Astrocyte (in vitro differentiated cells and primary cell): ENCODE results near the gene ANAPC7. TPM values are rescaled to one million over a fixed set of nuclear protein-coding genes. Genes with fewer than 3 reads are reported as not detected.

Experiments
- DNase-seq: peaks from one replicate; pipeline ENCODE4 v3.0.0-alpha.2; 2010; ENCODE audit warnings: low read depth
- FAIRE-seq: peaks from 2 replicates; lab custom pipeline; 2011; peaks lifted over from hg19 to GRCh38; lab: Jason Lieb, UNC
- H2AFZ ChIP-seq: 2 replicates; pipeline ENCODE4 v1.6.0; 2012; ENCODE audit warnings: low read depth, low read length, inconsistent platforms
- H3K27ac ChIP-seq: 2 replicates; pipeline ENCODE4 v1.5.1; 2011; ENCODE audit warnings: low read depth, low read length, inconsistent platforms
- H3K27me3 ChIP-seq: 2 replicates; pipeline ENCODE4 v1.6.0; 2011; ENCODE audit warnings: low read length, inconsistent platforms; ENCODE audit not compliant: insufficient read depth
- H3K36me3 ChIP-seq: 2 replicates; pipeline ENCODE4 v1.5.1; 2011; ENCODE audit warnings: low read length, inconsistent platforms; ENCODE audit not compliant: insufficient read depth
- H3K4me1 ChIP-seq: 2 replicates; pipeline ENCODE4 v1.5.1; 2011; ENCODE audit warnings: low read length, inconsistent platforms; ENCODE audit not compliant: insufficient read depth
- H3K4me2 ChIP-seq: 2 replicates; pipeline ENCODE4 v1.6.0; 2012; ENCODE audit warnings: low read length, inconsistent platforms
- H3K4me3 ChIP-seq: 2 replicates; pipeline ENCODE4 v1.5.1; 2011; ENCODE audit warnings: low read depth, mild to moderate bottlenecking, low read length, inconsistent platforms; ENCODE audit not compliant: insufficient read depth
- H3K79me2 ChIP-seq: 2 replicates; pipeline ENCODE4 v1.6.0; 2012; ENCODE audit warnings: mild to moderate bottlenecking, low read length, inconsistent platforms; ENCODE audit not compliant: insufficient read depth
- H3K9ac ChIP-seq: 2 replicates; pipeline ENCODE4 v1.6.0; 2012; ENCODE audit warnings: mild to moderate bottlenecking, low read length, inconsistent platforms
- H3K9me3 ChIP-seq: 2 replicates; pipeline ENCODE4 v1.5.1; 2012; ENCODE audit warnings: low read depth, mild to moderate bottlenecking, low read length, inconsistent platforms; ENCODE audit not compliant: insufficient read depth
- H4K20me1 ChIP-seq: 2 replicates; pipeline ENCODE4 v1.6.0; 2012; ENCODE audit warnings: low read length, inconsistent platforms; ENCODE audit not compliant: insufficient read depth
- H3K27ac Mint-ChIP-seq: one replicate; pipeline ENCODE4 v1.8.0; 2021; ENCODE audit warnings: mild to moderate bottlenecking, mixed read lengths; ENCODE audit not compliant: unreplicated experiment
- H3K27me3 Mint-ChIP-seq: one replicate; pipeline ENCODE4 v1.8.0; 2021; ENCODE audit warnings: low read depth, mixed read lengths; ENCODE audit not compliant: unreplicated experiment
- H3K36me3 Mint-ChIP-seq: one replicate; pipeline ENCODE4 v1.8.0; 2021; ENCODE audit warnings: low read depth, mixed read lengths; ENCODE audit not compliant: unreplicated experiment
- H3K4me1 Mint-ChIP-seq: one replicate; pipeline ENCODE4 v1.8.0; 2021; ENCODE audit warnings: low read depth, mixed read lengths; ENCODE audit not compliant: unreplicated experiment
- H3K4me3 Mint-ChIP-seq: one replicate; pipeline ENCODE4 v1.8.0; 2021; ENCODE audit warnings: mild to moderate bottlenecking, moderate library complexity, mixed read lengths; ENCODE audit not compliant: unreplicated experiment
- H3K9me3 Mint-ChIP-seq: one replicate; pipeline ENCODE4 v1.8.0; 2021; ENCODE audit warnings: mild to moderate bottlenecking, mixed read lengths; ENCODE audit not compliant: unreplicated experiment
- EZH2 ChIP-seq: IDR thresholded peaks from 2 replicates; pipeline ENCODE4 v1.6.1; 2012; ENCODE audit warnings: mild to moderate bottlenecking, low read length, inconsistent platforms; ENCODE audit not compliant: insufficient read depth
- total RNA-seq: library from RNA; stranded (reverse); gene quantifications from 2 replicates; pipeline ENCODE4 v1.2.1, GENCODE V29; 2021
- TF ChIP-seq, protein P1 (sequence below): IDR thresholded peaks from 2 replicates; pipeline ENCODE4 v1.5.1; 2011; ENCODE audit warnings: low read depth, mild to moderate bottlenecking, inconsistent platforms, low read length, moderate library complexity; ENCODE audit not compliant: insufficient read depth

Gene ANAPC7
- total RNA-seq, 1 donor from 2014 or later, result 50.7 TPM

DNA sequence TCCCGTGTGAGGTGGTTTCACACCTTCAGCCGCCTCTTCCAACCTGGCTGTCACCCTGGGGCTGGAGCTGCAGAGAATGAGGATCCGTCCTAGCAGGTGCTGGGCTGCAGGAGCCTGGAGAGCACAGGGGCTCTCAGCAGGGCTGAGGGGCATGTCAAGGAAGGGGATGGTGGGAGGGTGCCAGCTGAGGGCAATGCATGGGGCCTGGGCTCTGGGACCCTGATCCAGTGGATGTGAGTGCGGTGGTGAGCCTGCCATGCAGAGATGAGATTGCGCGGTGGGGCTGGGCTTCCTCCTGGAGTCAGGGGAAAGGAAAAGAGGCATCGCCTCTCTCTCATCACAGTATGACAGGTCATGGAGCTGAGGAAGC lies 31.5 kb downstream of the ANAPC7 start:
- DNase-seq (no peak), FAIRE-seq (no peak)
- Histone ChIP-seq H3K9ac (no peak overlapping the region), H4K20me1 (peaks cover 13% of the 10 kb centered on the region), H3K4me3 (no peak overlapping the region), H3K36me3 (peaks cover 37% of the 10 kb centered on the region), H2AFZ (no peak overlapping the region), H3K4me1 (no peaks in the 10 kb centered on the region), H3K27ac (no peak overlapping the region), H3K4me2 (no peak overlapping the region), H3K79me2 (peaks cover 3% of the 10 kb centered on the region), H3K9me3 (no peaks in the 10 kb centered on the region), H3K27me3 (no peaks in the 10 kb centered on the region)
- H3K4me3 Mint-ChIP-seq, result no peak overlapping the region
- peaks cover 15% of the 10 kb centered on the region for H3K36me3 Mint-ChIP-seq
- TF ChIP-seq EZH2, result no peak
- TF ChIP-seq, protein P1, sequence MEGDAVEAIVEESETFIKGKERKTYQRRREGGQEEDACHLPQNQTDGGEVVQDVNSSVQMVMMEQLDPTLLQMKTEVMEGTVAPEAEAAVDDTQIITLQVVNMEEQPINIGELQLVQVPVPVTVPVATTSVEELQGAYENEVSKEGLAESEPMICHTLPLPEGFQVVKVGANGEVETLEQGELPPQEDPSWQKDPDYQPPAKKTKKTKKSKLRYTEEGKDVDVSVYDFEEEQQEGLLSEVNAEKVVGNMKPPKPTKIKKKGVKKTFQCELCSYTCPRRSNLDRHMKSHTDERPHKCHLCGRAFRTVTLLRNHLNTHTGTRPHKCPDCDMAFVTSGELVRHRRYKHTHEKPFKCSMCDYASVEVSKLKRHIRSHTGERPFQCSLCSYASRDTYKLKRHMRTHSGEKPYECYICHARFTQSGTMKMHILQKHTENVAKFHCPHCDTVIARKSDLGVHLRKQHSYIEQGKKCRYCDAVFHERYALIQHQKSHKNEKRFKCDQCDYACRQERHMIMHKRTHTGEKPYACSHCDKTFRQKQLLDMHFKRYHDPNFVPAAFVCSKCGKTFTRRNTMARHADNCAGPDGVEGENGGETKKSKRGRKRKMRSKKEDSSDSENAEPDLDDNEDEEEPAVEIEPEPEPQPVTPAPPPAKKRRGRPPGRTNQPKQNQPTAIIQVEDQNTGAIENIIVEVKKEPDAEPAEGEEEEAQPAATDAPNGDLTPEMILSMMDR, result no peak
- no peaks in the 10 kb centered on the region for H3K9me3 Mint-ChIP-seq
- H3K27ac Mint-ChIP-seq, result no peak overlapping the region
- H3K27me3 Mint-ChIP-seq, result no peaks in the 10 kb centered on the region
- no peaks in the 10 kb centered on the region for H3K4me1 Mint-ChIP-seq

DNA sequence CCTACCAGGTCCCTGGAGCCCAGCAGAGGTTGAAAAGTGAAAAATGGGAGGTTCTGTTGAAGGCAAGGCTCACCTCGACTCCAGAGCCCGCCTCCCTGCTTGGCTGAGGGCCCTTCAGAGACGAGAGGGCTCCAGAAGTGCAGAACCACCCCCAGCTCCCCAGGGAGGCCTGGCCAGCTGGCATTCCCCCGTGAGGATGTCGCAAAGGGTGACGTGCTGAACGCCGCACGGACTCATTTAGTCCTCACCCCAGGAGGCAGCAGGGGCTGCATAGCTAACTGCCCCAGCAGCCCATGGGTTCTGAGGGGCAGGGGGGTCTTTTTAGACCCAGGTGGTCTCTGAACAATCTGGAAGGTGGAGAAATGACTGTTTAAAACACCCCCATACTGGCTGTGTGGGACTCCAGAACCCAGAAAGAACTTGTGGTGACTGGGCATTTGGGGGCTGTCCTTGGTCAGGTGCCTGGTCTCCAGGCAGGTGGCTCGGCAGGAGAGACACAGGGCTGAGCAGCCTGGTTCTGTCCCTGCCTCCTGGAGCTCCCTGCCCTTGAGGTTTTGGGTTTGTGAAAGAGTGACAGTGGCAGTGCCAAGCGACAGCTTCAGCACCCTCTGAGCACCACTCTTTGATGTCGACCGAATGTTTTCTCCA lies 32.0 kb downstream of the ANAPC7 start:
- no peaks in the 10 kb centered on the region for H3K4me1 ChIP-seq
- no peak for TF ChIP-seq EZH2
- TF ChIP-seq, protein P1, result no peak
- peaks cover 3% of the 10 kb centered on the region for H3K79me2 ChIP-seq
- Mint-ChIP-seq H3K9me3 (no peaks in the 10 kb centered on the region), H3K27ac (no peak overlapping the region), H3K4me1 (peaks cover 2% of the 10 kb centered on the region), H3K4me3 (no peak overlapping the region), H3K27me3 (no peaks in the 10 kb centered on the region), H3K36me3 (peaks cover 15% of the 10 kb centered on the region)
- no peaks in the 10 kb centered on the region for H3K27me3 ChIP-seq
- H2AFZ ChIP-seq, result no peak overlapping the region
- DNase-seq, result no peak
- H3K27ac ChIP-seq, result no peak overlapping the region
- H3K4me3 ChIP-seq, result no peak overlapping the region
- no peaks in the 10 kb centered on the region for H3K9me3 ChIP-seq
- H3K9ac ChIP-seq, result no peak overlapping the region
- H3K36me3 ChIP-seq, result peaks cover 36% of the 10 kb centered on the region
- FAIRE-seq, result no peak
- peaks cover 13% of the 10 kb centered on the region for H4K20me1 ChIP-seq
- H3K4me2 ChIP-seq, result no peak overlapping the region

DNA sequence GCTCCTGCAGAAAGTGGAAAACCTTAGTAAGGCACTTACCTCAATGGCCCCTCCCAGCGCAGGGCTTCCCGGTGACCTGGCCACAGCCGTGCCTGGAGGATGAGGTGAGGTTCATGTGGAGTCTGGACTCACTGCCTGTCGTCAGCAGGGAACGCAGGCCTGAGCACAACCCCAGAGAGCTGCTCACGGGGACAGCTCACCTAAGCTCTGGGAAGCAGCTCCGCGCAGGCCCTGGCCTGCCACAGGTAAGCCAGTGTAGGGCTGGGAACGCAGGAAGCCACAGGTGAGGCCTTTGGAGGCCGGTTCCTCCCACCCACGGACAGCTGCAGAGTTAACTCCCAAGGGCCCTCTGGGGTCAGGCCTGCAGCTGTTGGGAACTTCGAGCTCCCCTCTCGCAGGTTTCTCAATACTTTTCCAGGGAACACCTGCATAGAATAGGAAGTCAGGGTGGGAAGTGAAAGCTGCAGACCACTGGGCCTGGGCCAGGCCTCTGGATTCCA lies 32.7 kb downstream of the ANAPC7 start:
- H3K27me3 Mint-ChIP-seq, result no peaks in the 10 kb centered on the region
- Histone ChIP-seq H3K9me3 (no peaks in the 10 kb centered on the region), H3K27ac (no peak overlapping the region), H3K27me3 (no peaks in the 10 kb centered on the region), H3K36me3 (peaks cover 32% of the 10 kb centered on the region), H4K20me1 (peaks cover 13% of the 10 kb centered on the region), H3K9ac (no peak overlapping the region), H3K4me2 (no peak overlapping the region), H2AFZ (no peak overlapping the region), H3K4me3 (no peak overlapping the region), H3K79me2 (peaks cover 3% of the 10 kb centered on the region), H3K4me1 (no peaks in the 10 kb centered on the region)
- no peaks in the 10 kb centered on the region for H3K9me3 Mint-ChIP-seq
- peaks cover 2% of the 10 kb centered on the region for H3K4me1 Mint-ChIP-seq
- no peak overlapping the region for H3K4me3 Mint-ChIP-seq
- H3K27ac Mint-ChIP-seq, result no peak overlapping the region
- TF ChIP-seq, protein P1, result no peak
- no peak for TF ChIP-seq EZH2
- H3K36me3 Mint-ChIP-seq, result peaks cover 15% of the 10 kb centered on the region
- no peak for FAIRE-seq
- no peak for DNase-seq
